Measurements from ENCODE around the gene HSD11B2.

The HSD11B2 gene

GRCh38 chr16:67396159-67397035 is 34.5 kb upstream of the HSD11B2 start:
- DNase-seq = peak; percentile 27

- DNase-seq = no peak
Observed at GRCh38 chr16:67397036-67397801, 33.7 kb upstream of the HSD11B2 start.

- DNase-seq = no peak
Observed at GRCh38 chr16:67397812-67398545, 32.9 kb upstream of the HSD11B2 start.

GRCh38 chr16:67398546-67399217 is 32.2 kb upstream of the HSD11B2 start:
- DNase-seq = no peak

GRCh38 chr16:67399218-67399733 is 31.6 kb upstream of the HSD11B2 start:
- peak; percentile 39 for DNase-seq

GRCh38 chr16:67399749-67400704 is 30.9 kb upstream of the HSD11B2 start:
- DNase-seq = no peak

GRCh38 chr16:67400901-67401300 is 30.0 kb upstream of the HSD11B2 start:
- no peak for DNase-seq

- DNase-seq = no peak
Observed at GRCh38 chr16:67403976-67404555, 26.9 kb upstream of the HSD11B2 start.

GRCh38 chr16:67404740-67405226 is 26.1 kb upstream of the HSD11B2 start:
- no peak for DNase-seq

- DNase-seq = no peak
Observed at GRCh38 chr16:67405336-67405735, 25.6 kb upstream of the HSD11B2 start.

- no peak for DNase-seq
Observed at GRCh38 chr16:67406111-67406971, 24.6 kb upstream of the HSD11B2 start.

- no peak for DNase-seq
Observed at GRCh38 chr16:67407176-67407787, 23.6 kb upstream of the HSD11B2 start.

GRCh38 chr16:67407788-67408452 is 23.0 kb upstream of the HSD11B2 start:
- DNase-seq = no peak

- no peak for DNase-seq
Observed at GRCh38 chr16:67409631-67410030, 21.3 kb upstream of the HSD11B2 start.

- no peak for DNase-seq
Observed at GRCh38 chr16:67411339-67411738, 19.6 kb upstream of the HSD11B2 start.

- no peak for DNase-seq
Observed at GRCh38 chr16:67412294-67412693, 18.6 kb upstream of the HSD11B2 start.

GRCh38 chr16:67413978-67414911 is 16.7 kb upstream of the HSD11B2 start:
- no peak for DNase-seq
